ENCODE measurements around the gene NUP214. TPM values are rescaled to one million over a fixed set of nuclear protein-coding genes. Genes with fewer than 3 reads are reported as not detected.
A peak's percentile ranks its signal among the peaks of the same experiment; 100 is the strongest.
"Not testable (repeated sequence)": the region's sequence is repeated elsewhere in the genome, so short reads cannot be mapped to it uniquely, and the experiment has no call there.

Gene NUP214
- polyA plus RNA-seq, 3 donors from 2014 or later, result 4.9 to 20.1 (median 9.9) TPM

DNA sequence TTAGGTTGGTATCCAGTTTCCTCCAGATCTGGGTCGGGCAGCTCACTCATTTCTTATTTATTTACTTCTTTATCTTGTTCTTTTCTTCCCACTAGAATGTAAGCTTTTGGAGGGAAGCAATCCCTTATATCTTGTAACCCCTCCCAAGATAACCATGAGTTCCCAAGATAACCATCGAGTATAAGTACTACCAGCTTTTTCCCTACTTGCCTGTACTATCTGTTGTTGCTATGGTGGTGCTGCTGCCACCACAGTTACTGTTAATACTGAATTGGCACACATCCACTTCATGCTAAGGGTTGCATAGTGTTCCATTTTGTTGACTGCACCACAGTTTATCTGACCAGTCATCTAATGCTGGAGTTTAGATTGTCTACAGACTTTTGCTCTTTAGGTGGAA lies 19.9 kb downstream of the NUP214 start:
- no peak for DNase-seq
- Mint-ChIP-seq H3K4me1 (peaks cover 12 to 13% of the 10 kb centered on the region in 2 donors), H3K4me3 (no peak overlapping the region), H3K36me3 (peaks cover 28 to 74% (median 62%) of the 10 kb centered on the region in 3 donors), H3K27me3 (ENCODE audit: low read depth in 3 of 3) (peaks cover 0 to 1% (median 1%) of the 10 kb centered on the region in 3 donors), H3K9me3 (no peaks in the 10 kb centered on the region), H3K27ac (peak overlapping the region in 1 of 6 donors; percentile 29)

- H3K4me3 Mint-ChIP-seq, result no peak overlapping the region
- no peak for DNase-seq
- H3K36me3 Mint-ChIP-seq, result peaks cover 20 to 69% (median 55%) of the 10 kb centered on the region in 3 donors
- no peaks in the 10 kb centered on the region for H3K9me3 Mint-ChIP-seq
- H3K27ac Mint-ChIP-seq, result no peak overlapping the region
- H3K4me1 Mint-ChIP-seq, result peaks cover 13% of the 10 kb centered on the region in 2 donors
- H3K27me3 Mint-ChIP-seq (ENCODE audit: low read depth in 3 of 3), result peaks cover 0 to 1% (median 1%) of the 10 kb centered on the region in 3 donors
Measured at GRCh38 chr9:131146186-131146585, 20.8 kb downstream of the NUP214 start.

- Mint-ChIP-seq H3K4me3 (no peak overlapping the region), H3K4me1 (peaks cover 13% of the 10 kb centered on the region in 2 donors), H3K27ac (no peak overlapping the region), H3K9me3 (no peaks in the 10 kb centered on the region), H3K27me3 (ENCODE audit: low read depth in 3 of 3) (peaks cover 0 to 3% (median 1%) of the 10 kb centered on the region in 3 donors), H3K36me3 (peaks cover 24 to 65% (median 59%) of the 10 kb centered on the region in 3 donors)
- DNase-seq, result no peak
Measured at GRCh38 chr9:131148276-131148675, 22.9 kb downstream of the NUP214 start.

DNA sequence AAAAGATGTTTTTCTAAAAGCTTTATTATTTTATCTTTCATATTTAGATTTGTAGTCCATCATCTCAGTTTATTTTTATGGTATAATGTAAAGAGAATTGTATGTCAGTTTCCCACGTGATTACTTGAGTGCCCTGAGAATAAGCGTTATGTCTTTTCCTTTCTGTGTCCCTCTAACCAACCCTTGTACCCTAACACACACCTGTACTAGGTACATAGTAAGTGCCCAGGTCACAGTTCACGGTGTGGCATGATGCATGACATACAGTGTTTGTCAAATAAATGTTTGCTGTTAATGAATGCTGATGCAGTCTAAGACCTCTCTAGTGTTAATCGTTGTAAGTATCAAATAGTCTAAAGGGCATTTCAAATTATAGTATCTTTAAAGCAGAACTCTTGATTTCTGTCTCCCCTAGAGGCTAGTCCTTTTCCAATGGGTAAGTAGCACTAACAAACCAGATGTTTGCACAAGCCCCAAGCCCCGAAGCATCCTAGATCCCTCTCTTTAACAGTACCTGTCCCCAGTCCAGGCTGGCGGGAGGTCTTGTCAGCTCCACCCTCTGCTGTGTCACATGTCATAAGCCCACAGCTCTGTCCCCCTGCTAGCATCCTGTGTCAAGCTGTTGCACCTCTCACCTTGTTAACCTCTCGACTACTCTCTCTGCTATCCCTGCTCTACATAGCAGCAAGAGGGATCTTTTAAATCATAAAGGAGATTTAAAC lies 23.7 kb downstream of the NUP214 start:
- Mint-ChIP-seq H3K27ac (peak overlapping the region; percentile 10 to 69 (median 38)), H3K36me3 (peaks cover 27 to 65% (median 60%) of the 10 kb centered on the region in 3 donors), H3K9me3 (no peaks in the 10 kb centered on the region), H3K4me1 (peaks cover 13% of the 10 kb centered on the region in 2 donors), H3K27me3 (ENCODE audit: low read depth in 3 of 3) (peaks cover 0 to 5% (median 1%) of the 10 kb centered on the region in 3 donors), H3K4me3 (no peak overlapping the region)
- DNase-seq, result no peak

DNA sequence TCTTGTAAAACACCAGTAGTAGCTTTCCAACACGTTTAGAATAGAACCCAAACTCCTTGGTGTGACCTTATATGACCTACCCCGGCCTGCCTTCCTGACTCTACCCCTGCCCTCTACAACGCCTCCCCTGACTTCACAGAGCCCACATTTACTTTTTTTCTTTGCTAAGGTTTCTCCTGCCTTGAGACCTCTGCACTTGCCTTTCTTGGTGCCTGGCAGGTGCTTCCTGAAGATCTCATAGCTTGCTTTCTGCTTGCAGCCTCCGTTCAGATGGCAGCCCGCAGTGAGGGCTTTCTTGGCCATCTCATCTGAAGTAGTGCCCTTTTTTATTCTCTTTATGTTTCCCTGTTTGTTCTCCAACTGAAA lies 24.3 kb downstream of the NUP214 start:
- H3K27me3 Mint-ChIP-seq (ENCODE audit: low read depth in 3 of 3), result peaks cover 0 to 6% (median 0%) of the 10 kb centered on the region in 3 donors
- H3K9me3 Mint-ChIP-seq, result no peaks in the 10 kb centered on the region
- DNase-seq, result no peak
- H3K4me1 Mint-ChIP-seq, result peaks cover 13 to 16% of the 10 kb centered on the region in 2 donors
- peaks cover 29 to 65% (median 61%) of the 10 kb centered on the region in 3 donors for H3K36me3 Mint-ChIP-seq
- H3K27ac Mint-ChIP-seq, result peak overlapping the region; percentile 10 to 69 (median 38)
- H3K4me3 Mint-ChIP-seq, result no peak overlapping the region

- peaks cover 0 to 6% (median 0%) of the 10 kb centered on the region in 3 donors for H3K27me3 Mint-ChIP-seq (ENCODE audit: low read depth in 3 of 3)
- no peak overlapping the region for H3K27ac Mint-ChIP-seq
- no peaks in the 10 kb centered on the region for H3K9me3 Mint-ChIP-seq
- H3K4me1 Mint-ChIP-seq, result peaks cover 13 to 26% of the 10 kb centered on the region in 2 donors
- DNase-seq, result no peak
- peaks cover 22 to 56% (median 41%) of the 10 kb centered on the region in 3 donors for H3K36me3 Mint-ChIP-seq
- H3K4me3 Mint-ChIP-seq, result no peak overlapping the region
Measured at GRCh38 chr9:131153595-131153994, 28.2 kb downstream of the NUP214 start.

DNA sequence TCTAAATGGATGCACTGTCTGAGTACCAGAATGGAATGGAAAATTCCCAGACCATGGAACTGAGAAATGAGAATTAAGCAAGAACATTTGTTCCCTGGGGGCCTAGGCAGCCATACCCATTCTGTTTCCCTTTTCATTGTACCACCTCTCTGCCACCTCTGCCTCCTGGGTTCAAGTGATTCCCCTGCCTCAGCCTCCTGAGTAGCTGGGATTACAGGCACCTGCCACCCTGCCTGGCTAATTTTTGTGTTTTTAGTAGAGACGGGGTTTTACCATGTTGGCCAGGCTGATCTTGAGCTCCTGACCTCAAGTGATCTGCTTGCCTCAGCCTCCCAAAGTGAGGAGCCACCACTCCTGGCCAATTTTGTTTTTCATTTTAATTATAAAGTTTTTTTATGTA lies 33.3 kb downstream of the NUP214 start:
- DNase-seq; H3K9me3 Mint-ChIP-seq; H3K27ac Mint-ChIP-seq; H3K4me3 Mint-ChIP-seq; H3K27me3 Mint-ChIP-seq (ENCODE audit: low read depth in 3 of 3): not testable (repeated sequence)
- Mint-ChIP-seq H3K4me1 (peaks cover 0 to 13% of the 10 kb centered on the region in 2 donors), H3K36me3 (peaks cover 21 to 57% (median 26%) of the 10 kb centered on the region in 3 donors)

- H3K27me3 Mint-ChIP-seq (ENCODE audit: low read depth in 3 of 3), result peaks cover 0 to 1% (median 0%) of the 10 kb centered on the region in 3 donors
- no peak for DNase-seq
- H3K36me3 Mint-ChIP-seq, result peaks cover 17 to 51% (median 20%) of the 10 kb centered on the region in 3 donors
- H3K27ac Mint-ChIP-seq, result no peak overlapping the region
- no peaks in the 10 kb centered on the region for H3K9me3 Mint-ChIP-seq
- H3K4me3 Mint-ChIP-seq, result no peak overlapping the region
- H3K4me1 Mint-ChIP-seq, result peaks cover 0 to 2% of the 10 kb centered on the region in 2 donors
Measured at GRCh38 chr9:131160416-131161112, 35.2 kb downstream of the NUP214 start.

DNA sequence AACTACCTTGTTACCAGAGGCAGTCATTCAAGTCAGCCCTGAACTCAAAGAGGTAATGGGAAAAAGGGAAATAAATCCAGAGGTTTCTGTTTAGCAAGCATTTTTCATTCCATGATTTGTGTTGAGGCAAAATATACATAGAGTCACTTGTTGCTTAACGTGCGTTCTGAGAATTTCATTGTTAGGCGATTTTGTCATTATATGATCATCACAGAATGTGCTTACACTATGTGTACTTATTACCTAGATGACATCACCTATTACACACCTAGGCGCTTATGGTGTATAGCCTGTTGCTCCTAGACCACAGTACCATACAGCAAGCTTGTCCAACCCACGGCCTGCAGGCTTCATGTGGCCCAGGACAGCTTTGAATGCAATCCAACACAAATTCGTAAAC lies 36.2 kb downstream of the NUP214 start:
- Mint-ChIP-seq H3K4me3 (no peak overlapping the region), H3K27me3 (ENCODE audit: low read depth in 3 of 3) (peaks cover 0 to 1% (median 0%) of the 10 kb centered on the region in 3 donors), H3K4me1 (no peaks in the 10 kb centered on the region), H3K27ac (no peak overlapping the region), H3K9me3 (no peaks in the 10 kb centered on the region), H3K36me3 (peaks cover 20 to 55% (median 24%) of the 10 kb centered on the region in 3 donors)
- no peak for DNase-seq

DNA sequence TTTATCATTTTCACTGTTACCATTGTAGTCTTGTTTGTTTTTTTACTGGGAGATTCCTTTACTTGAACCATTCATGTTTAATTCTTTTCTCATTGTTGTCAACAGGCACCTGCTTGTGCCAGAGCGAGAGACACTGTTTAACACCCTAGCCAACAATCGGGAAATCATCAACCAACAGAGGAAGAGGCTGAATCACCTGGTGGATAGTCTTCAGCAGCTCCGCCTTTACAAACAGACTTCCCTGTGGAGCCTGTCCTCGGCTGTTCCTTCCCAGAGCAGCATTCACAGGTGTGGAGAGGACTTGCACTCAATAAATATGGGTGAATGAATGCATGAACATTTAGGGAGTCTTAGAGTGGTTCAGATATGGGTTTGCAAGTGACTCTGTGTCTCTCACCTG lies 37.5 kb downstream of the NUP214 start:
- H3K9me3 Mint-ChIP-seq, result no peaks in the 10 kb centered on the region
- no peak overlapping the region for H3K4me3 Mint-ChIP-seq
- H3K27ac Mint-ChIP-seq, result no peak overlapping the region
- H3K36me3 Mint-ChIP-seq, result peaks cover 28 to 57% (median 28%) of the 10 kb centered on the region in 3 donors
- H3K4me1 Mint-ChIP-seq, result no peaks in the 10 kb centered on the region
- H3K27me3 Mint-ChIP-seq (ENCODE audit: low read depth in 3 of 3), result peaks cover 0 to 1% (median 0%) of the 10 kb centered on the region in 3 donors
- DNase-seq, result no peak

GRCh38 chr9:131165523-131165922 lies 40.1 kb downstream of the NUP214 start:
- H3K9me3 Mint-ChIP-seq, result no peaks in the 10 kb centered on the region
- H3K27ac Mint-ChIP-seq, result no peak overlapping the region
- H3K4me3 Mint-ChIP-seq, result no peak overlapping the region
- no peaks in the 10 kb centered on the region for H3K4me1 Mint-ChIP-seq
- H3K27me3 Mint-ChIP-seq (ENCODE audit: low read depth in 3 of 3), result peaks cover 0 to 1% (median 0%) of the 10 kb centered on the region in 3 donors
- DNase-seq, result no peak
- peaks cover 28 to 55% (median 32%) of the 10 kb centered on the region in 3 donors for H3K36me3 Mint-ChIP-seq

- peaks cover 28 to 56% (median 39%) of the 10 kb centered on the region in 3 donors for H3K36me3 Mint-ChIP-seq
- H3K9me3 Mint-ChIP-seq, result no peaks in the 10 kb centered on the region
- no peak for DNase-seq
- H3K4me3 Mint-ChIP-seq, result no peak overlapping the region
- peaks cover 0 to 1% (median 0%) of the 10 kb centered on the region in 3 donors for H3K27me3 Mint-ChIP-seq (ENCODE audit: low read depth in 3 of 3)
- peak overlapping the region in 1 of 6 donors; percentile 21 for H3K27ac Mint-ChIP-seq
- no peaks in the 10 kb centered on the region for H3K4me1 Mint-ChIP-seq
Measured at GRCh38 chr9:131167146-131167692, 41.8 kb downstream of the NUP214 start.

- Mint-ChIP-seq H3K9me3 (no peaks in the 10 kb centered on the region), H3K27ac (peak overlapping the region in 1 of 6 donors; percentile 21), H3K36me3 (peaks cover 29 to 57% (median 35%) of the 10 kb centered on the region in 3 donors), H3K4me1 (no peaks in the 10 kb centered on the region), H3K27me3 (ENCODE audit: low read depth in 3 of 3) (no peaks in the 10 kb centered on the region), H3K4me3 (no peak overlapping the region)
- DNase-seq, result no peak
Measured at GRCh38 chr9:131167936-131168335, 42.5 kb downstream of the NUP214 start.
